Eye (tissue), 1 donor: ENCODE measurements around the gene TSPAN13.
"Not testable (repeated sequence)": the region's sequence is repeated elsewhere in the genome, so short reads cannot be mapped to it uniquely, and the experiment has no call there.

Experiments used
- DNase-seq: peaks from one replicate; pipeline ENCODE4 v3.0.0-alpha.2; 2015

TSPAN13 gene

DNA sequence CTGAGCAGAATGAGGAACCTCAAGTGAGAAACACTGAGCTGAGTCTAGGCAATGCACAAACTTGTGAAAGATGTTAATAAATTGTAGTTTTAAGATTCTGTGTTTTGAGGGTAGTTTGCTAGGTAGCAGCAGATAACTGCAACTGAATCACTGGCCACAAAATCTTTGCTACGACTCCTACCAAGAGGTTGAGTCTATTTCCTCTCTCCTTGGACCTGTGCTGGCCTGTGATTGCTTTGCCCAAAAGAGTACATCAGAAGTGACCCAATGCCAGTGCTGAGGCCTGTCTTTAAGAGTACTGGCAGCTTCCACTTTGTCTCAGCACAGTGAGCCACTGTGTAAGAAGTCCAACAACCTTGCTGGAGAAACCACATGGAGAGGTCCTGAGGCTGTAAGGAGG lies 11.9 kb upstream of the TSPAN13 start:
- no peak for DNase-seq

DNA sequence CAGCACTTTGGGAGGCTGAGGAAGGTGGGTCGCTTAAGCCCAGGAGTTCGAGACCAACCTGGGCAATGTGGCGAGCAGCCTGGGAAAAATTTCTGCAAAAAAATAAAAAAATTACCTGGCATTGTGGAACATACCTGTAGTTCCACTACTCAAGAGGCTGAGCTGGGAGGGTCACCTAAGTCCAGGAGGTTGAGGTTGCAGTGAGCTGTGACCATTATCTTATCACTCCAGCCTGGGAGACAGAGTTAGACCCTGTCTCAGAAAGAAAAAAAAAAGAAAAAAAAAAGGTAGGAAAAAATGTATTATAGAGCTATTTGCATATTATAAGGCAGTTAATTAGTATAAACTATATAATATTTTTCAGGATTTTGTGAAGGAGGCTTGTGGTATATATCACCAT lies 11.0 kb upstream of the TSPAN13 start:
- no peak for DNase-seq

DNA sequence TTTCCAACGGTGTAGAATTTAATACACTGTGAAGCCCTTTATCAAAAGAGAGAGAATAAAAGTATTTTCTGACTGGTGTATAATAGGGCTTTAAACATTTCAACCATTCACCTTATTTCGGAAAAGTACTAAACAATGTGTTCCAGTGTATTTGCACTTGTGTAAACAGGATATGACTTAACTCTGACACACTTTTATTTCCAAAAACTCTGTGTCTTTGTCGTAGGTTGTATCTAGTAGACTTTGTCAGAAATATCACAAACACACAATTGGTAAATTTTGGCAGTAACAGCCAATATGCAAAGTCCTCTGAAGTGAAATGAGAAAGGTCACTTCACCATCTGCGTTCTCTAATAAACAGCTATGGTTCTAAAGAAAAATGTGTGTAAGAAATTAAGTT lies 10.3 kb upstream of the TSPAN13 start:
- DNase-seq = no peak

DNA sequence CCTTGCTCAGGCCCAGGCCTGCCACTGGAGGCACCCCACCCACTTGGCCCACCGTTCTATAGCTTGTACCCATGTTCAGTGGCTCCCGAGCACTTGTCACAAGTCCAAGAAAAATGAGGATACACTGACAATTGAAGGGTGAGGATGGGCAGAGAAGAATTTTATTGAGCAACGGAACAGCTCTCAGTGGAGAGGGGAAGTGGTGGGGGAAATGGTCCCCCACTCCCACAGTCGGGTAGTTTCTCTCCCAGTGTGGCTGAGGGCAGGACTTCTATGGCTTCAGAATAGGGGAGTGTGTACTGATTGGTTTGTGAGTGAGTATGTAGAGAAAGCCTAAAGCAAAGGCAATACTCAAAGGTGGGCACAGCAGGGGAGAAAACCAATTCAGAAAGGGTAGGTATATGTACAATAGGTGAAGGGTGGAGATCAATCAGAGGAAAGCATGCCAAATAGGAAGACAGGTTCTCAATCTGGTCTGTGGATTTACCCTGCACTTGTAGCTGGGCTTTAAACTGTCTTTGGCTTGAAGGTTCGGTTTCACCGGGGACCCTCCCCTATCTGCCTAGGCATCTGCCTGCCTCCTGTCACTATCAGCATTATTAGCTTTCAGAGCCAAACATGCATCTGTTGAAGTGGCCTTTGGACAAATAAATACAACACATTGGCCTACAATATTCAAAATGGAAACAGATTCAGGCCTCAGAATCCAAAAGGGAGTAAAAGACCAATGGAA lies 8.9 kb upstream of the TSPAN13 start:
- DNase-seq = no peak

DNA sequence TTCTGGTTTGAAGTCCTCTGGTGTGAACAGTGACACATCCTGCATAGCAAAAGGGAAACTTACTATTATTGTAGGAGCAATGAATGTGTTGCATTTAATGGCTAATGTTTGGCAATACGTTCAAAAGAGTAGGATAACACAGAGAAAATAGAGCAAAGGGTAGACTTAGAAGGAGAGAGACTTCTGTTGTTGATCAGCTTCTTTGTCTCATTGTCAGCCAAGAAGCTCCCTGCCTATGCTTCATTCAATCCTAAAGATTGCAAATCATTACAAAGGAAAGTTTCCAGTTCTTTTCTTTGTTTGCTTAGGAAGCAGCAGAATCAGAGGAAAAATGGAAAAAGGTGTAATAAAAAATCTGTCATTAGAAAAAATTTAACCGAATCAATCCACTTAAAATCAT lies 7.9 kb upstream of the TSPAN13 start:
- no peak for DNase-seq

DNA sequence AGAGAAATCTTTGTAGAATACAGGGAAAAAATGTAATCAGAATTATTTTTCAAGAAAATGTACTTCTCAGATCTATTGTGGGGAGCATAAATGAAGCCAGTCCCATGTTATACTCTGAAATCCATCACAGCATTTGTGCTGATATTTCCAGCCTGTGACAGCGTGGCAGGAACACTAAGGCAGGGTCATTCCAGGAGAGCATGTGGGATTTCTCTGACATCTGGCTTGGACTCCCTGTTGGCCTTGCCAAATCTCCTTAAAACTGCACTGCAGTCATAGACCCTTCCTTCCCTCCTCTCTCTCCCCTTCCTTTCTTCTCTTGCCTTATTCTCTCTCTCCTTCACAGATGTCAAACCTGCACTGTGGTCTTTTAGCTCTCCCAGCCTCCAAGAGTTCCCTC lies 6.5 kb upstream of the TSPAN13 start:
- DNase-seq = no peak

DNA sequence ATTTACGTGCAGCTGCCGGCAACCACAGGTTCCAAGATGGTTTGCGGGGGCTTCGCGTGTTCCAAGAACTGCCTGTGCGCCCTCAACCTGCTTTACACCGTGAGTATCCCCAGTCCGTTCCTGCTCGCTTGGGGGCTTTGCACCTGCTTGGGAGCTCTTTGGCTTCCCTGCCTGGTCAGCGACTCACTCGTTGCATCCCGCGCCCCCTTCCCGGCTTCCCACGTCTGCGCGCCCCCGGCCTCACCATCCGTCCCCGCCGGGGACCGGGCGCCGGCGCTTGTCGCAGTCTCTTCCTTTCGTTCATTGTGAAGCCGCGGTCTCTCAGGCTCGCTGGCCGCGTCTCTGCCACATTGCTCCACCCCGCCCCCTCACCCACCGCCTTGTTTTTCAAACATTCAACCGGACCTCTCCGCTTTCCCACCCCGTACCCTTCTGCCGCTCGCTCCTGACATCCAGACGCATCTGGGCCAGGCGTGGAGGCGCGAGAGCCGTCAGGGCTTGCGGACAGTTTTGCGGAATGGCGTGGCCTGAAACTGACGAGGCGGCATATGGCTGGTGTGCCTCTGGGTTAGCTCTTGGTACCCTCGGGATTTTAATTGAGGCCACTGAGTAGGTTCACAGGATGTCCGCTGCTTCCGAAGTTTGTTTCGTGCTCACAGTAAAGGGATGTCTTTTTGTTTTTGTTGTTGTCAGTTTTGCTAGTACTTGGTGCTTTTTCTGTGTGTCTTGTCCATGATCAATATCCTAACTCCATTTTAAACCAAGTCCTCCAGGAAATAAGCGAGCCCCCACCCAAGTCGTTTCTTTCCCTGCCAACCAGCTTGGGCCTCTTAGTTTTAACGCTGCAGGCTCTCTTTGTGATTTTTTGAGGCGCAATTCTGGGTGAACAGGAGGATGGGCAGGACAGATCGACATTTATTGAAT lies 639 bp downstream of the TSPAN13 start:
- DNase-seq = peak; percentile 90

DNA sequence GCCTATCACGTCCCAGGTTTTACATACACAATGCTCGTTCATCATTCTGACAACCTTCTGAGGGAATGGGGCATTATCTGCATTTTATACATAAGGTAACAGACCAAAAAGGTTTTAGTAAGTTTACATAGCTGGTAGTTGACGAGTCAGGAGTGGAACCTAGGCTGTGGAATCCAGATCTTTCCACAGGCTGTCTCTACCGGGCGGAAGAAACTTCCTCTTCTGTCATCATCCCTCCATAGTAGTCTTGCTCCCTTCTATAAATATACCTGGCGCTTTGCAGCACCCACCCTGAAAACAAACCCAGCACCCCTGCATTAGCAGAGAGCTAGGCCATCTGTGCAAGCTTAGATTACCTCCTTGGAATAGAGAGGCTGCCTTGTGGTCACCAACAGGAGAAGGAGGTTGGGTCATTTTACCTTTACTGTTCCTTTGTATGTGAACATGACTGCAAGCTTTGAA lies 1.3 kb downstream of the TSPAN13 start:
- DNase-seq = no peak

DNA sequence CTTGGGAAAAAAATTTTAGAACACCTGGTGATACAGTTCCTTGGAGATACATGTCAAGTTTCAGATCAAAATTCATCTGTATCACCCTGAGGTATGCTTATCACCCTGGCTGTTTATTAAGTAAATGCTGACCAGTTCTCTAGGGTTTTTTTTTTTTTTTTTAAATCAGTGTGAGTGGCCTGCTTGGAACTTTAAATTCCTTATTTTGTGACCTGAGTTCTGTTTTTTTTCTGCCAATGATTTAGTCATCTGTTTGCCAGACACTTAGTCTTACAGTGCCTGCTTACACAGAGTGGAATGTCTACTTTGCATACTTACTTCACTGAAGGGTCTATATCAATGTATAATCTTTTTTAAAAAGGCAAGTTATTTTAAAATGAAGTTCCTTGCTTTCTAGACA lies 1.8 kb downstream of the TSPAN13 start:
- no peak for DNase-seq

DNA sequence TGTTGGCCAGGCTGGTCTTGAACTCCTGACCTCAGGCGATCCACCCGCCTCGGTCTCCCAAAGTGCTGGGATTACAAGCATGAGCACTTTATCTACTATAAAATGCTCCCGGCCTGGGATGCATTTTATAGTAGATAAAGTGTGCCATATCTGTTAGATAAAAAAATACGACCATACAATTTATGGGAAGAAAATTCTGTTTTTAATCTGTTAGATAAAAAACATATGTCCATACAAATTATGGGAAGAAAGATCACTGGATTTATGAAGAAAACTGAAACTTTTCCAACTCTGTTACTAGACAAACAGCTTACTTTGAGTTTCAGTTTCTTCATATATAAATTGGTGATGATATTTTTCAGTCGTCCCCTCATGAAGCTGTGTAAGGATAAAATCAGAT lies 4.5 kb downstream of the TSPAN13 start:
- DNase-seq = no peak

DNA sequence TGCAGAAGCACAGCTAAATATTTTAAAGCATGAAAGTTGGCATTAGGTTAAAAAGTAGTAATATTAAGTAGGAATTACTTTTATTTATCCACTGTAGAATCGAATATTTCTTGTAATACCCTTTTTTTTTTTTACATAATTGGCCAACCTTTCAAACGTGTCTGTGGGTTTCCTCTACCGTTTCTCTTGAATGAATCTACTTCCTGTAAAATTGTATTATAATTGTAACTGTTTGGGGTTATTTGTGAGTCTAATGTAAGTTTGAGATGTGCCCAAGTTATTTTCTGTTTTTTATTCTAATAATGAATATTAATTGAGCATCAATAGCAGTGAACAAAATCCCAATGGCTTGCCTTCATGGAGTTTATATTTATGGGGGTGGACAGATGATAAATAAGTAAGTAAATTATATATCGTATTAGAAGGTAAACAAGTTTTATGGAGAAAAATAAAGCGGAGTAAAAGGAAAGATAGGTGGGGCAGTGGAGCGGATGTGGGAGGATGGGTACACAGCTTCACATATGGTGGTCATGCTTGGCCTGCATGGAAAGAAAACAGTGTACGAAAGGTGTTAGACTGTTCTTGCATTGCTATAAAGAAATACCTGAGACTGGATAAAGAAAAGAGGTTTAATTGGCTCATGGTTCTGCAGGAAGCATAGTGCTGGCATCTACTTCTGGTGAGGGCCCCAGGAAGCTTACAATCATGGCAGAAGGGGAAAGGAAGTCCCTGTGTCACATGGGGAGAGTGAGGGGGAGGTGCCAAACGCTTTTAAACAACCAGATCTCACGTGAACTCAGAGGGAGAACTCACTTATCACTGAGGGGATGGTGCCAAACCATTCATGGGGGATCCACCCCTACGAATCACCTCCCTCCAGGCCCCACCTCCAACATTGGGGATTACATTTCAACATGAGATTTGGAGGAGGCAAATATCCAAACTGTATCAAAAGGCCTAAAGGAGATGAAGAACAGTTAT lies 5.4 kb downstream of the TSPAN13 start:
- DNase-seq = no peak

DNA sequence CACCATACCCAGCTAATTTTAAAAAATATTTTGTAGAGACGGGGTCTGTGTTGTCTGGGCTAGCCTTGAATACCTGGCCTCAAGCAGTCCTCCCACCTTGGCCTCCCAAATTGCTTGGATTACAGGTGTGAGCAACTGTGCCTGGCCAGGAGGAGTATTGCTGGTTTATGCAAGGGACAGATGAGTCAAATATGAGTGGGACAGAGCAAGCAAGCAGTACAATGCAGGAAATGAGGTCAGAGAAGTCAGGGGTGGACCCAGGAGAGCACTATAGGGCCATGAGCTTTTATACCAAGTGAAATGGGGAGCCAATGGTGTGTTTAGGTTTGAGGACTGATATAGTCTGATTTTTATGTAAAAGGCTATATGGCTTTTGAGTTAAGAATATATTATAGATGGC lies 6.3 kb downstream of the TSPAN13 start:
- no peak for DNase-seq

DNA sequence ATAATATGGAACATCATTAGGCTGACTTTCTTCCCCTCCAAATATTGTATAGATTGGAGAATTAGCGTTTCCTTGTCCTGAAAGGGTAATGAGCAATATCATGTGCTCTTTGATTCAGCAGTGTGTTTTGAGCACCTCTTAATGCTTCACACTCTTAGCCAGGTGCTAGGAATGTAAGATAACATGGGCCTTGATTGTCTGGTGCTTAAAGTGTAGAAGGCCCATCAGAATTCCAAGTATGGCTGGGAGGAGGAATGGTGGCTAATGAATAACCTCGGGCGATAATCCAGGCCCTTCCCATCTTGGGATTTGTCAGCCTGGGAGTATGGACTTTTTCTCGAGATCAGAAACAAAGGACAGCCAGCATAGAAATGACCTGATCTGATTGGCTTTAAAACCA lies 8.6 kb downstream of the TSPAN13 start:
- DNase-seq = no peak

DNA sequence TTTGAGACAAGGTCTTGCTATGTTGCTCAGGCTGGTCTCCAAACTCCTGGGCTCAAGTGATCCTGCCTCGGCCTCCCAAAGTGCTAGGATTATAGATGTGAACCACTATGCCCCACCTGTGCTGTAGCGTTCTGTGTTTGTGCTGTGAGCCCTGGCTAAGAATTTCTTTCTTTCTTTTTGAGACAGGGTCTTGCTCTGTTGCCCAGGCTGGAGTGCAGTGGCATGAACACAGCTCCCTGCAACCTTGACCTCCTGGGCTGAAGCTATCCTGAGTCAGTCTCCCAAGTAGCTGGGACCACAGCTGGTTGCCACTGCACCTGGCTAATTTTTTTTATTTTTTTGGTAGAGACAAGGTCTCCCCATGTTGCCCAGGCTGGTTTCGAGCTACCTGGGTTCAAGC lies 11.4 kb downstream of the TSPAN13 start:
- no peak for DNase-seq

DNA sequence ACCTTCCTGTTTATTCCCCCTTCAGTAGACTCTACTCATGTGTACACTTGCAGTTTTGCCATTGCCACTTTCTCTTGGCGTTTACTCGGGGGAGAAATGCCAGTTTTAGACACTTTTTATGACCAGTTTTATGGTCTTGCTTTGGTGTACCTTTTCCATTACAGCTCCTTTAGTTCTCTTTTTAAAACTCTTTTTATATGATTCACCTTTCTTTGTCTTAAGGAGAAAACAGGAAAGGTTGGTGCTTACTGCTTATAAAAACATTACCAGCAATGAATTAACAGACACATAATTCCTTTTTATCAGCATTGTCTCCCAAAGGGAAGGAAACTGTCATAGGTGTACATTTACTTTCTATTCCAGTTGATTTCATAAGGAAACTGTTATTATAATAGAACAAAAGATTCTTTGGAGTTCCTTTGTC lies 11.9 kb downstream of the TSPAN13 start:
- DNase-seq = no peak

DNA sequence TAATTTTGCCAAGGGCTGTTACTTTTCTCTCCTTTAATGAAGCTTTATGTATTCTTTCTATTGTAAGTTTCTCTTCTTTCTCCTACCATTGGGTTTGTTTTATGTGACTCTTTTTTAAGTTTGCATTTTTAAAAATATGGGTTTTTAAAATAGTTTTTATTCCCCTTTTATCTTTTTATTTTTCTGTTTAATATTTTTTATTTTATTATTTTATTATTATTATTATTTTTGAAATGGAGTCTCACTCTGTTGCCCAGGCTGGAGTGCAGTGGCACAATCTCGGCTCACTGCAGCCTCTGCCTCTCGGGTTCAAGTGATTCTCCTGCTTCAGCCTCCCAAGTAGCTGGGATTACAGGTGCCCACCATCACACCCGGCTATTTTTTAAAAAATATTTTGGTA lies 16.4 kb downstream of the TSPAN13 start:
- not testable (repeated sequence) for DNase-seq

DNA sequence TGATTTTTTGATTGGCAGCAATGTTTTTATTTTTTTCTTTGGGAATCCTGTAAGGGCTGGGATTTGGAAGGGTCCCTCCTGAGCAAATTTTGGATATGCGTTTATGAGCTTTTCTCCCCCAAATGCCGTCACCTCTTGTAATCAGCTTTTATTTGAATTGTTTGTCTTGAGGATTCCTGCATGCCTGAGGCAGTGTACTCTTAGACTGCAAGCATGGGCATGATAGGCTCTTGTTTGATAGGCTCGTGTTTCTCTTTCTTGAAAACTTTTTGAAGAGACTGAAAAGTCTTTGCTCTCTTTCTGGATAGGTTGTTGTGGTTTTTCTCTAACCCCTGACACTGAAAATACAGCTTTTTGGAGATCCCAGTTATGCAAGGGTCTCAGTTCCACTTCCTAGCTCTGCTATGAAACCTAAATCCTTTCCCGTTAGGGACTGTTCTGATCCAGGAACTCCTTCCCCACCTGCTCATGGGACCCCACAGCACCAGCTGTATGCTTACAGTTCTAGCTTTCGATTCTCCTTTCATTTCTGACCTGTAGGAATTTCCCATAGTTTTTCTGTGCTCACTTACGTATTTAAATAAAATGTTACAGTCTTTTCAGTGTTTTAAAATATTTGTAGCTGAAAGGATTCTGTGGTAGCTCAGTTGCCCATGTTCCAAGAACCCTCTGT lies 17.2 kb downstream of the TSPAN13 start:
- DNase-seq = no peak

DNA sequence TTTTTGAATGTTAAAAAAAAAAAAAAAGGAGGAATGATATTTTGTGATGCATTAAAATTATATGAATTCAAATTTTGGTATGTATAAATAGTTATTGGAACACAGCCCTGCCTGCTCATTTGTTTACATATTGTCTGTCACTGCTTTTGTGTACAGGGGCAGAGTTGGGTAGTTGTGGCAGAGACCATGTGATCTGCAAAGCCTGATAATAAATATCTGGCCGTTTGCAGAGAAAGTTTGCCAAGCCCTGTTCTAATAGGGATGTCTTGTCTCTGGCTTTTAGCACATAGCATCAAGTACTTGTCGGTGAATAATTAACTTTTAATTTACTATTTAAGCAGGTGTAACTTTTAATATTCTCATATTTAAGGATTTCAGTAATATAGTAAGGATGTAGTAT lies 19.8 kb downstream of the TSPAN13 start:
- no peak for DNase-seq

DNA sequence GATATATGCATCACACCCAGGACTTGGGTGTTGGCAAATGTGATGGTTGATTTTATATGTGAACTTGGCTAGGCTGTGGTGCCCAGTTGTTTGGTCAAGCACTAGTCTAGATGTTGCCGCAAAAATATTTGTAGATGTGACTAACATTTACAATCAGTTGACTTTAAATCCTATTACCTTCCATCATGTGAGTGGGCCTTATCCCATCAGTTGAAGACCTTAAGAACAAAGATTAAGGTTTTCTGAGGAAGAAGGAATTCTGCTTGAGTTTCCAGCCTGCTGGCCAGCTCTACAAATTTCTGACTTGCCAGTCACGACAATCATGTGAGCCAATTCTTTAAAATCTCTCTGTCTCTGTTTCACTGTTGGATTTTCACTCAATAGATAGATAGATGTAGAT lies 20.3 kb downstream of the TSPAN13 start:
- no peak for DNase-seq

DNA sequence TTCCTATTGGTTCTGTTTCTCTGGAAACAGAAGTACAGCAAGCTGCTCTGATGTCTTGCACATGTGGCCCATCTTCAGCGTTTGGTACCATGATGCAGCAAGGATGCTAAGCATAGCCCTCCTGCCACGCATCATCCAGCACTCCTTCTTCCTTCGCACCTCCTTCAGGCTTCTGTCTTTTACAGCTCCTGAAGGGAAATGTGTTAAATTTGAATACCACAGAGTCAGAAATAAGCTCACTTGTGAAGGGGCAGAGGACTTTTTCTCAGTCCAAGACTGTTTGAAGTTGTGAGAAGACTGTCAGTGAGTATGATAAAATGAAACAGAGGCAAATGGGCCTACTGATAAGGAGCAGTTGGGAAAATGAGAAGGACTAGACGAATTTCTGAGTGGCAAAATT lies 20.7 kb downstream of the TSPAN13 start:
- DNase-seq = no peak

DNA sequence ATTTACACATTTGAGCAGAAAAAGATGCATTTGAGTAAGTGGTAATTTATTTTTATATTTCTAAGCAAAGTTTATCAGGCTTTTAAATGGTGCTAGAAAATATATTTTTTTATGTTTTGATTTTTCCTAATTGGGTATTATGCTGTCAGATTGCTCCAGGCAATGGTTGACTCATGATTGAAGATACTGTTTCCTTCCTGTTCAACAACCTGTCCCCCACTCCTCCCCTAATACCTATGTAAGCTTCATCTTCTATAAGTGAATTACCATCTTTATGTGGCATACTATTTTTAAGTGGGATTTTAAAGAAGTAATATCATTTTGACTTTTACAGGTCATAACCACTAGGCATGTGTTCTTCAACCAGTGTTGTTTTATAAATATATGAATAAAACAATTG lies 21.4 kb downstream of the TSPAN13 start:
- no peak for DNase-seq

DNA sequence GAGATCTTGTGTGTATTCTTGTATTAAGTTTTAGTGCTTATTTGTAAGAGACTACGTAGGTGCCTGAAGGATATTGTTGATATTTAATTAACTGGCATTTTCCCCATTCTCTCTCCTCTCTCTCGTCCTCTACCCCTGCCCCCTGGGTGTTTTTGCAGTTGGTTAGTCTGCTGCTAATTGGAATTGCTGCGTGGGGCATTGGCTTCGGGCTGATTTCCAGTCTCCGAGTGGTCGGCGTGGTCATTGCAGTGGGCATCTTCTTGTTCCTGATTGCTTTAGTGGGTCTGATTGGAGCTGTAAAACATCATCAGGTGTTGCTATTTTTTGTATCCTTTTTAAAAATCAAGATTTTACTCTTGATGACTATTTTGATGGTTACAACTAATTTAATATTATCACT lies 22.5 kb downstream of the TSPAN13 start:
- DNase-seq = no peak
